GM12878 (cell line): ENCODE results near the gene SEMA4C. TPM values are rescaled to one million over a fixed set of nuclear protein-coding genes. Genes with fewer than 3 reads are reported as not detected.

Source experiments
- ATAC-seq: fragments of 200-7000 bp; cut with Tn5 transposase; 3 replicates; pipeline ENCODE4 v1.9.1; 2020; ENCODE audit warnings: mild to moderate bottlenecking, moderate library complexity
- BruUV-seq: library from RNA; stranded (reverse); fragments of 400-500 nt; replicated peaks from 2 replicates; lab custom pipeline; 2021; lab: Mats Ljungman, UMichigan
- CTCF ChIA-PET: fragments of 300-600 bp; sonication (Branson Sonifier 250); formaldehyde crosslinking; extraction: SDS; loops from one replicate; lab custom pipeline; 2021; ENCODE audit warnings: inconsistent platforms; lab: Yijun Ruan, JAX
- POLR2A ChIA-PET: fragments of 350-600 bp; formaldehyde crosslinking; extraction: SDS; loops from one replicate; lab custom pipeline; 2021; ENCODE audit warnings: inconsistent platforms; lab: Charles Lee
- RAD21 ChIA-PET: fragments of 300-600 bp; sonication (Branson Sonifier 250); formaldehyde crosslinking; loops from one replicate; lab custom pipeline; 2023; ENCODE audit warnings: antibody characterized with exemption; ENCODE audit not compliant: unreplicated experiment; lab: Charles Lee
- SMC1A ChIA-PET: fragments of 300-600 bp; sonication (Branson Sonifier 250); formaldehyde crosslinking; loops from one replicate; lab custom pipeline; 2023; ENCODE audit not compliant: unreplicated experiment, uncharacterized antibody; lab: Charles Lee
- DNase-seq: peaks from one replicate; pipeline ENCODE4 v3.0.0-alpha.2; 2011; ENCODE audit warnings: low read depth, low spot score
- FAIRE-seq: peaks from 3 replicates; lab custom pipeline; 2011; peaks lifted over from hg19 to GRCh38; lab: Jason Lieb, UNC
- H2AFZ ChIP-seq: 2 replicates; pipeline ENCODE4 v1.6.0; 2011; ENCODE audit warnings: low read depth, low read length, control low read depth; ENCODE audit not compliant: control insufficient read depth
- H3K27ac ChIP-seq: 2 replicates; pipeline ENCODE4 v1.5.1; 2011; ENCODE audit warnings: control low read depth; ENCODE audit not compliant: control insufficient read depth, insufficient read depth
- H3K27me3 ChIP-seq, 2 experiments: replicated peaks in 1 of 2; 2 replicates each; pipeline versions ENCODE4 v1.6.0 to v1.6.1; 2011; ENCODE audit warnings: low read length in 1 of 2; ENCODE audit not compliant: control insufficient read depth in 2 of 2, insufficient read depth in 2 of 2
- H3K36me3 ChIP-seq, 2 experiments: 2 replicates each; pipeline ENCODE4 v1.5.1; 2011; ENCODE audit warnings: low read length in 1 of 2; ENCODE audit not compliant: control insufficient read depth in 2 of 2, insufficient read depth in 2 of 2
- H3K4me1 ChIP-seq: 2 replicates; pipeline ENCODE4 v1.6.1; 2011; ENCODE audit warnings: mild to moderate bottlenecking, low read length, moderate library complexity, mixed read lengths; ENCODE audit not compliant: control insufficient read depth, insufficient read depth
- H3K4me2 ChIP-seq: 2 replicates; pipeline ENCODE4 v1.6.0; 2011; ENCODE audit warnings: control low read depth; ENCODE audit not compliant: control insufficient read depth, insufficient read depth
- H3K4me3 ChIP-seq: fragments of 200-600 bp; sonication (generic); 2 replicates; pipeline ENCODE4 v1.5.1; 2016
- H3K79me2 ChIP-seq: 2 replicates; pipeline ENCODE4 v1.6.0; 2011; ENCODE audit warnings: low read length; ENCODE audit not compliant: control insufficient read depth, insufficient read depth
- H3K9ac ChIP-seq: 2 replicates; pipeline ENCODE4 v1.8.0; 2011; ENCODE audit warnings: low read length, control low read depth, mixed read lengths; ENCODE audit not compliant: control insufficient read depth, insufficient read depth
- H3K9me3 ChIP-seq: replicated peaks from 3 replicates; pipeline ENCODE4 v1.5.1; 2011; ENCODE audit warnings: mild to moderate bottlenecking, low read length; ENCODE audit not compliant: control insufficient read depth, insufficient read depth
- H4K20me1 ChIP-seq: 2 replicates; pipeline ENCODE4 v1.6.0; 2011; ENCODE audit not compliant: control insufficient read depth, insufficient read depth
- ATF7 ChIP-seq: fragments of 450-650 bp; IDR thresholded peaks from 2 replicates; pipeline ENCODE4 v1.6.1; 2016; ENCODE audit warnings: low read depth, mild to moderate bottlenecking
- BCL11A ChIP-seq: IDR thresholded peaks from 2 replicates; pipeline ENCODE4 v1.6.1; 2011; ENCODE audit warnings: low read depth, low read length
- EP300 ChIP-seq, 2 experiments: fragments of 150-350 bp in 1 of 2; IDR thresholded peaks; 2 replicates each; pipeline ENCODE4 v1.6.1; 2011 to 2012; ENCODE audit warnings: low read depth in 2 of 2, low read length in 2 of 2, borderline replicate concordance in 1 of 2, improper control_type of control experiment in 1 of 2, inconsistent platforms in 1 of 2; ENCODE audit not compliant: control insufficient read depth in 1 of 2
- FOXM1 ChIP-seq: IDR thresholded peaks from 2 replicates; pipeline ENCODE4 v1.6.1; 2012; ENCODE audit warnings: low read depth, mild to moderate bottlenecking, inconsistent platforms, low read length, moderate library complexity
- IRF5 ChIP-seq: fragments of 450-650 bp; IDR thresholded peaks from 2 replicates; pipeline ENCODE4 v1.6.1; 2017; ENCODE audit warnings: borderline replicate concordance
- MTA2 ChIP-seq: fragments of 450-650 bp; IDR thresholded peaks from 2 replicates; pipeline ENCODE4 v1.6.1; 2016; ENCODE audit warnings: low read depth, mild to moderate bottlenecking, moderate library complexity
- MYB ChIP-seq: fragments of 150-350 bp; IDR thresholded peaks from 2 replicates; pipeline ENCODE4 v1.6.1; 2014; ENCODE audit warnings: mild to moderate bottlenecking, low read depth, low read length, borderline replicate concordance
- NFYA ChIP-seq: IDR thresholded peaks from 2 replicates; pipeline ENCODE4 v1.6.1; 2011; ENCODE audit warnings: low read depth, mild to moderate bottlenecking, low read length, improper control_type of control experiment, borderline replicate concordance
- NRF1 ChIP-seq: conservative IDR thresholded peaks from 2 replicates; pipeline ENCODE4 v1.6.1; 2011; ENCODE audit warnings: mild to moderate bottlenecking, low read depth, low read length, improper control_type of control experiment
- POU2F2 ChIP-seq: IDR thresholded peaks from 3 replicates; pipeline ENCODE4 v1.6.1; 2011; ENCODE audit warnings: low read depth, mild to moderate bottlenecking, low read length, borderline replicate concordance
- RUNX3 ChIP-seq: IDR thresholded peaks from 2 replicates; pipeline ENCODE4 v1.6.1; 2012; ENCODE audit warnings: low read length, inconsistent platforms
- WGBS: methylation state at CpG from one replicate; pipeline ENCODE4 v1.1.6; 2016; ENCODE audit warnings: low lambda C conversion rate; ENCODE audit not compliant: insufficient replicate concordance, insufficient coverage; ENCODE audit errors: missing lambda C conversion rate; 5-methylcytosine and 5-hydroxymethylcytosine counted together
- in situ Hi-C: fragments of 300-500 bp; cut with MboI; formaldehyde crosslinking; loops from 9 replicates; pipeline ENCODE4 v1.14.3; 2018; ENCODE audit warnings: mixed read lengths
- intact Hi-C: fragments of 100-400 bp; cut with micrococcal nuclease; formaldehyde crosslinking; loops from one replicate; pipeline ENCODE4 v1.14.2; 2022; ENCODE audit not compliant: unreplicated experiment
- polyA plus RNA-seq, 11 experiments: library from polyadenylated mRNA; depleted of rRNA in 4 of 11; unstranded in 6 of 11; stranded (reverse) in 5 of 11; fragments of >200 nt; fragmentation: Nextera tagmentation in 4 of 11; fragmentation: Illumina TruSeq in 1 of 11; extraction: Ambion mirVana in 4 of 11; extraction: Trizol in 1 of 11; gene quantifications; 1 replicate in 1 of 11; 2 replicates in 10 of 11; pipeline versions ENCODE4 v1.2.1 to v1.2.3, GENCODE V29; 2011 to 2016; ENCODE audit warnings: inconsistent platforms in 2 of 11, missing spikeins in 2 of 11, low read depth in 1 of 11
- total RNA-seq, 4 experiments: library from RNA; depleted of rRNA in 3 of 4; stranded (reverse); fragments of >200 nt in 3 of 4; fragmentation: Illumina TruSeq in 1 of 4; extraction: Trizol in 1 of 4; gene quantifications; 2 replicates each; pipeline versions ENCODE4 v1.2.1 to v1.2.3, GENCODE V29; 2013 to 2021

The SEMA4C gene
- total and polyA plus RNA-seq, 10 of the 15 experiments (the other 5 are each of a cell fraction or from before 2014, with no cell fraction given) = 0.06 to 21.6 (median 6.8) TPM

GRCh38 chr2:96846825-96847224, 23.1 kb downstream of the SEMA4C start:
- Histone ChIP-seq H3K9me3 (no peaks in the 10 kb centered on the region), H3K4me3 (no peak overlapping the region), H3K36me3 (peaks cover 3 to 6% of the 10 kb centered on the region in 2 experiments; a peak in 3 of 4 replicates), H4K20me1 (no peaks in the 10 kb centered on the region), H3K9ac (no peak overlapping the region), H2AFZ (no peak overlapping the region), H3K27ac (no peak overlapping the region), H3K4me1 (no peaks in the 10 kb centered on the region), H3K4me2 (no peak overlapping the region), H3K27me3 (no peaks in the 10 kb centered on the region), H3K79me2 (no peaks in the 10 kb centered on the region)
- TF ChIP-seq ATF7 (no peak), MTA2 (no peak), MYB (no peak), EP300 (IDR thresholded peaks at IDR 0.05; ENCODE audit: borderline replicate concordance in 1 of 2, control insufficient read depth in 1 of 2, low read depth in 2 of 2, low read length in 2 of 2) (no peak), NRF1 (no peak)
- CTCF ChIA-PET = no interaction called here
- no peak for FAIRE-seq
- in situ Hi-C loops (no loop called here), intact Hi-C loops (no loop called here)
- SMC1A ChIA-PET = no interaction called here
- DNase-seq = no peak
- WGBS = 99% methylated on average over 5 of the region's 5 CpGs
- no peak for ATAC-seq
- BruUV-seq = no TSS peak
- RAD21 ChIA-PET = no interaction called here
- POLR2A ChIA-PET = interaction anchor here (0.6 kb wide), 1 partner anchor 30 kb away, joined by 5 read pairs; no protein-coding TSS in a partner anchor

DNA sequence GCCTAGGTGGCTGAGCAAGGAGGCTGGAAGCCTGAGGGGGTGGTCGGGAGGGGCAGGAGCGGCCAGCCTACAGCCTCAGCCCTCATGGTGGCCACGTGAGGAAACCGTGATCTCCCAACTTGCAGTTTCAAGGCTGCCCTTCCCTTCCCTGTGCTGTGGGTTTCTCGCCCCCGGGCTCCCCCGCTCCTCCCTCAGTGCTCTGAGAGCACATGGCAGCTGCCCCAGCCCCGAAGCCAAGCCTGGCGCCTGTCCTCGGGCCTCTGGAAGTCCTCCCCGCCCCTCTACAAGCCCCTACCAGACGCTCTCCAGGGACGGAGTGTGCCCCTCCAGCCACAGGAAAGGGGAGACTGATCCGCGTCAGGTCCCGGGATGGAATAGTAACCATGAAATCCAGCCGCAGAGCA, 25.5 kb downstream of the SEMA4C start:
- Histone ChIP-seq H4K20me1 (no peaks in the 10 kb centered on the region), H3K9ac (no peak overlapping the region), H3K9me3 (no peaks in the 10 kb centered on the region), H2AFZ (no peak overlapping the region), H3K4me2 (no peak overlapping the region), H3K4me3 (no peak overlapping the region), H3K27me3 (no peaks in the 10 kb centered on the region), H3K4me1 (peaks cover 7% of the 10 kb centered on the region), H3K36me3 (peaks cover 0 to 3% of the 10 kb centered on the region in 2 experiments; a peak in 3 of 4 replicates), H3K79me2 (no peaks in the 10 kb centered on the region), H3K27ac (no peak overlapping the region)
- CTCF ChIA-PET = interaction anchor here (1.4 kb wide), 1 partner anchor 13 kb away, joined by 3 read pairs; the partner anchor contains the start of gene ANKRD39
- no peak for TF ChIP-seq EP300 (IDR thresholded peaks at IDR 0.05; ENCODE audit: borderline replicate concordance in 1 of 2, control insufficient read depth in 1 of 2, low read depth in 2 of 2, low read length in 2 of 2)
- TF ChIP-seq FOXM1 = no peak
- no peak for TF ChIP-seq RUNX3
- TF ChIP-seq IRF5 = no peak
- TF ChIP-seq BCL11A = no peak
- TF ChIP-seq NFYA = no peak
- TF ChIP-seq POU2F2 = no peak
- in situ Hi-C loops = no loop called here
- no peak for FAIRE-seq
- SMC1A ChIA-PET = interaction anchor here (1.4 kb wide), 1 partner anchor 14 kb away, joined by 4 read pairs; the partner anchor contains the start of gene ANKRD39
- no peak for ATAC-seq
- intact Hi-C loops = no loop called here
- RAD21 ChIA-PET = interaction anchor here (0.6 to 0.7 kb wide), 2 partner anchors 117 to 290 kb away, joined by 3 to 5 read pairs; no protein-coding TSS in a partner anchor
- no TSS peak for BruUV-seq
- 95% methylated on average over 17 of the region's 17 CpGs for WGBS
- POLR2A ChIA-PET = interaction anchor here (0.6 kb wide), 2 partner anchors 97 to 155 kb away, joined by 3 to 8 read pairs; no protein-coding TSS in a partner anchor
- no peak for DNase-seq
